ENCODE measurements around the gene FFAR2.
A peak's percentile ranks its signal among the peaks of the same experiment; 100 is the strongest.
"Not testable (repeated sequence)": the region's sequence is repeated elsewhere in the genome, so short reads cannot be mapped to it uniquely, and the experiment has no call there.

FFAR2 gene

DNA sequence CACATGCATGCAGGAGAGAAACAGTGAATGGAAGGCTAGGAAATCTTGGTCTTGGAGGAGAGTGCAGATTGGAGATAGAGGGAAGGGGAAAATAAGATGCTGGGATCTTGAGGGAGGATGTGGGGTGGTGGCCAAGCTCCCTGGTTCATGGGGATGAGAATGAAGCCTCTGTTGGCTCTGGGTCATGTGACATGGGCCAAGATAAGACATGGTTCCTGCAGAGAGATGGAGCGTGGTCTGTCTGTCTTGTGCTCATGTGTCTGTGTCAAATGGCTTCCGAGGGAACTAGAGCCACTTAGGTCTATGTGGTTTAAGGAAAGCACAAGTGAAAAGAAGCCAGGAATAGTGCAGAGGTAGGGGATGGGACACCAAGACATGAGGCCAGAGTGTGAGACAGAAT is 30.8 kb upstream of the FFAR2 start:
- Mint-ChIP-seq H3K27me3 (peaks cover 4% of the 10 kb centered on the region), H3K4me3 (no peak overlapping the region), H3K4me1 (ENCODE audit: low read depth) (no peaks in the 10 kb centered on the region)

DNA sequence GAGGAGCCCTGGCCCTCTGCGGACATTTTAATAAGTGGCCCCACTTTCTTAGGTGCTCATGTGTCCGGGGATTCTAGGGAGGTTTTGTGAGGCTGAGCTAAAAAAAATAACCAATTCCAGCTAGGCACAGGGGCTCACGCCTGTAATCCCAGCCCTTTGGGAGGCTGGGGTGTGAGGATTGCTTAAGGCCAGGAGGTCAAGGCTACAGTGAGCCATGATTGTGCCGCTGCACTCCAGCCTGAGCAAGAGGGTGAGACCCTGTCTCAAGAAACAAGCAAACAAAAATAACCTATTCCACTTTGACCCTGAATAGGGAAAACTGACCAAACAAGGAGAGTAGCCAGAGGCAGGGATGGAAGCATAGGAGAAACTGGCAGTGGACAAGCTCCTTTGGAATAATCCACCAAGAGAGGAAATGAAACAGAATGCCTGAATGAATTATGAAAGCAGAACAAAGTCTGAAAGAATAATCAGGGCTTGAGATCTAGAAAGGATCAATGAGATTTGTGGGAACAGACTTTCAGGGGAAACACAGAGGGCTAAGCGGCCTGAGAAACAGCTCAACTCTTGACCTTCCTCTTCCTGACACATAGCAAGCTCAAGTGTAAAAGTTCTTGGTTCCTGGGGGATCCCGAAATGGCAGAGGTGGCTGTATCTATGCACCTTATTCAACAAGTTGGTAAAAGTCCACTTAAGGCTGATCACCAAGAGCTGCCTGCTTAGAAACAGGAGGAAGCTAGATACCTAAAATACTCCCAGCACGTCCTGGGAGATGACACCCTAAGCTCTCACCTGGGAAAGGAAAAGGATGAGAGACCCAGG is 30.1 kb upstream of the FFAR2 start:
- H3K27ac Mint-ChIP-seq = no peak overlapping the region
- H3K36me3 Mint-ChIP-seq = no peaks in the 10 kb centered on the region

More for the DNA sequence above, 30.8 kb upstream of the FFAR2 start:
- H3K36me3 Mint-ChIP-seq = no peaks in the 10 kb centered on the region
- no peaks in the 10 kb centered on the region for H3K9me3 Mint-ChIP-seq (ENCODE audit: low read depth)
- no peak overlapping the region for H3K27ac Mint-ChIP-seq

DNA sequence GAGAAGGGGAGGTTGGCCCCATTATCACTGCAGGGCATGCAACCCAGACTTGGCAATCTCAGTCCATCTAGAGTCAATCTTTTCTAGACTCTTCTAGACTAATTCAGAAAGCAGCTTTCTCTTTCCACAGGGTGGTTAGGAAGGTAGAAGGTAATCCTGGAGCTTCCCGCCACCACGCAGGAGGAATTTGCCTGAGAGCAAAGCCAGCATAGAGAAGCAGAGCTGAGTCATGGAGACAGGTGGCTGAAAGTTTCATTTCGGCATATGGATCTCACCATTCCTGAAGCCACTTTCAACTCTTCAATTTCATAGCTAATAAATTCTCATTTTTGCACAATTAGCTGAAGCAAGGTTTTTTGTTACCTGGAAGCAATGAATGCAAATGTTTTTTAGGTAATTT is 29.0 kb upstream of the FFAR2 start:
- Mint-ChIP-seq H3K36me3 (no peaks in the 10 kb centered on the region), H3K27ac (no peak overlapping the region), H3K27me3 (peaks cover 4% of the 10 kb centered on the region), H3K9me3 (ENCODE audit: low read depth) (no peaks in the 10 kb centered on the region), H3K4me1 (ENCODE audit: low read depth) (no peaks in the 10 kb centered on the region), H3K4me3 (no peak overlapping the region)

More for the DNA sequence above, 30.1 kb upstream of the FFAR2 start:
- peaks cover 4% of the 10 kb centered on the region for H3K27me3 Mint-ChIP-seq
- H3K4me3 Mint-ChIP-seq = no peak overlapping the region
- H3K4me1 Mint-ChIP-seq (ENCODE audit: low read depth) = no peaks in the 10 kb centered on the region
- H3K9me3 Mint-ChIP-seq (ENCODE audit: low read depth) = no peaks in the 10 kb centered on the region

DNA sequence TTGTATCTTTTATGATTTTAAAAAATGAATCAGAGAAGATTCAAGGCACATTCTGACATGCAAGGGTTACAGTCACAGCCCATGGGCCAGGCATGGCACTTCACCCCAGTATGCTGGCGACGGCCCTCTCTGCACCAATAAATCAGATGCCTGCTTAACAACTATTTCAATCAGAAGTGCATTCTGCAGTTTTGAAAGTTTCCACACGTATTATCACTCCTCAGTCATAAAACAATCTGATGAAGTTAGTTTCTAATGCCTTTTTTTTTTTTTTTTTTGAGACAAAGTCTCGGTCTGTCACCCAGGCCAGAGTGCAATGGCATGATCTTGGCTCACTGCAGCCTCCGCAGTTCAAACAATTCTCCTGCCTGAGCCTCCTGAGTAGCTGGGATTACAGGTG is 28.3 kb upstream of the FFAR2 start:
- no peaks in the 10 kb centered on the region for H3K9me3 Mint-ChIP-seq (ENCODE audit: low read depth)

GRCh38 chr19:35421362-35421761 is 26.7 kb upstream of the FFAR2 start:
- Mint-ChIP-seq H3K27ac (no peak overlapping the region), H3K4me3 (no peak overlapping the region), H3K9me3 (ENCODE audit: low read depth) (no peaks in the 10 kb centered on the region), H3K4me1 (ENCODE audit: low read depth) (no peaks in the 10 kb centered on the region), H3K27me3 (no peaks in the 10 kb centered on the region), H3K36me3 (no peaks in the 10 kb centered on the region)

More for the DNA sequence above, 28.3 kb upstream of the FFAR2 start:
- Mint-ChIP-seq H3K36me3 (no peaks in the 10 kb centered on the region), H3K4me3 (no peak overlapping the region), H3K4me1 (ENCODE audit: low read depth) (no peaks in the 10 kb centered on the region), H3K27me3 (peaks cover 4% of the 10 kb centered on the region), H3K27ac (no peak overlapping the region)

DNA sequence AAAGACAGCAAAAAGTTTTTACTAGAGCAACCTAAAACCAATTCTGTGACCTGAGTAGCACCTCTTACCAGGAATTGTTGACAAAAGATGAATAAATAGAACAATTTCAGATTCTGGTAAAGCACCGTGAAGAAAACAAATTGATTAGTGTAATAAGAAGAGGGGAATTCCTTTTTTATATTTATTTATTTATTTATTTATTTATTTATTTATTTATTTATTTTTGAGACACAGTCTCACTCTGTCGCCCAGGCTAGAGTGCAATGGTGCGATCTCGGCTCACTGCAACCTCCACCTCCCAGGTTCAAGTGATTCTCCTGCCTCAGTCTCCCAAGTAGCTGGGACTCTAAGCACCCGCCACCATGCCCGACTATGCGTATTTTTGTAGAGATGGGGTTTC is 24.7 kb upstream of the FFAR2 start:
- not testable (repeated sequence) for H3K36me3 Mint-ChIP-seq; H3K9me3 Mint-ChIP-seq (ENCODE audit: low read depth); H3K27me3 Mint-ChIP-seq; H3K4me3 Mint-ChIP-seq; H3K27ac Mint-ChIP-seq; H3K4me1 Mint-ChIP-seq (ENCODE audit: low read depth)

GRCh38 chr19:35425682-35426081 is 22.4 kb upstream of the FFAR2 start:
- Mint-ChIP-seq H3K4me3 (no peak overlapping the region), H3K9me3 (ENCODE audit: low read depth) (peaks cover 3% of the 10 kb centered on the region), H3K4me1 (ENCODE audit: low read depth) (peaks cover 1% of the 10 kb centered on the region), H3K27me3 (no peaks in the 10 kb centered on the region), H3K36me3 (no peaks in the 10 kb centered on the region), H3K27ac (no peak overlapping the region)

DNA sequence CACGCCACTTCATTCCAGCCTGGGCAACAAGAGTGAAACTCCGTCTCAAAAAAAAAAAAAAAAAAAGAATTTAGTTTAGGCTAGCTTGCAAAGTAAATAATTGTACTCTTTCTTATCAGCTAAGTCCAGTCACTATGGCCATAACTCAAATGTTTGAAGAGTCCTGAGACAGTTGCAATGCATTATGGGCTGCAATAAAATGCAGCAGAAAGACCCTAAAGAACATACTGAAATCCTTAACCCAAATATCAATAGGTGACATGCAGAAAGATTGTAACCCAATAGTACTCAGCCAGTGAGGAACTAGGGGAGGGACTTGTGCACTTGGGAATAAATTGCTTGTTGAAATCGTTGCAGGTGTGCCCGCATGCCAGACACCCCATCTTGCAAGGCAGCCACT is 20.9 kb upstream of the FFAR2 start:
- Mint-ChIP-seq H3K9me3 (ENCODE audit: low read depth) (peaks cover 4% of the 10 kb centered on the region), H3K4me3 (no peak overlapping the region), H3K27ac (no peak overlapping the region), H3K36me3 (peaks cover 6% of the 10 kb centered on the region), H3K4me1 (ENCODE audit: low read depth) (peaks cover 3% of the 10 kb centered on the region), H3K27me3 (no peaks in the 10 kb centered on the region)

DNA sequence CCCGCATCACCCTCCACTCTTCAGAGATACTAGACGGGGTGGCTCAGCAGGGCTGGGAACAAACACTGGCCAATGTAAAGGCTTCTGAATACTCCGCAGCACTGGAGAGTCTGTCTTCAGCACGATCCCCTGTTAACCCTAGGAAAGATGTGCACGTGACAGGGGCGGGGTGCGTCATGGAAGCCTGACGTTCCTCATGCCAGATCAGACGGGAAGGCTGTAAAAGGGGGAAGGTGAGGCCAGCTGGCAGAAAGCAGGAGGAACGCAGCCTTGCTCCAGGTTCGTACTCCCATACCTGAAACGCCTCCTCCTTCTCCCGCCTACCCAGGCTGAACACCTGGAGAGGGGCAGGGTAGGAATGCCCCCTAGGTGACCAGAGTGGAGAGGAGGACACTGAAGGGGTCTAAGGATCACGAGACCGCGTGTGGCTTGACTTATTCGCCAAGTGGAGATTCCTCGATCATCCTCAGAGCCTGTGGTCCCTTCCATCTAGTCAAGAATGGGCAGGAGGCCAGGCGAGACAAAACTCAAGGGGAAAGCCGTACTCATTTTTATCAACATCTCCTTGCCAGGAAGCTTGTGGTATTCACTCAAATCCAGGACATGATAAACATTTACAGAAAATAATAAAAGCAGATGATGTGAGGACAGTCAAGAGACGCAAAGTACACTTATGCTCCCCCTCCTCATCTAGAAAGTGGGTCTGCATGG is 18.2 kb upstream of the FFAR2 start:
- H3K27me3 Mint-ChIP-seq = no peaks in the 10 kb centered on the region
- H3K4me3 Mint-ChIP-seq = no peak overlapping the region
- peaks cover 4% of the 10 kb centered on the region for H3K9me3 Mint-ChIP-seq (ENCODE audit: low read depth)
- no peak overlapping the region for H3K27ac Mint-ChIP-seq
- H3K36me3 Mint-ChIP-seq = peaks cover 8% of the 10 kb centered on the region
- peaks cover 3% of the 10 kb centered on the region for H3K4me1 Mint-ChIP-seq (ENCODE audit: low read depth)

DNA sequence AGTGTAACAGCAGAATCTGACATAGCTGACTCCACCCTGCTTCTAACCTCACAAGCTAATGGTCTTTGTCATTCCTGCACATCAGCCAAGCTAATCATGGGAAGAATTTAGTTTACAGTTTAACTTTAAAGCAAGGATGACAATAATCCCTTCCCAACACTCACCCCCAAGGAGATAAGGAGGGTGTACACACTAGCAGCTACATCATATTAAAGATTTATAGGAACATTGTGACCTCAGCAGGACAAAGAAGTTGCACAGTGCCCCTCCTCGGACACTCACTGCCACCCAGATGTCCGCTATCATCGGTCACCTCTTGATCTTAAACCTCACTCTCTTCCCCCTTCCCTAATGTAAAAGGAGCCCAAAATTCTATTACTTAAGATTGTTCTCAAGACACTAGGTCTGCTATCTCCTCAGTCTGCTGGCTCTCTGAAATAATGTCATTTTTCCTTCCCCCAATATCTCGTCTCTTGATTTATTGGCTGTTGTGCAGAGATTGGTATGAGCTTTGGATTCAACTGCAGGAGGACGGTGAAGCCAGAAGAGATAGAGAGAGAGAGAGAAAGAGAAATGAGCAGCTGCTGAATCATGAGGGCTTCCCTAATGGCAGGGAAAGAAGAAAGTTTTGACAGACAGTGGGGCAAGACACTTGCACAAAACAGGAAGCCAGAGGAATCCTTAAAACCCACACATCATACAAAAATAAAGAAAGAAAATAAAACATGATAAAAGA is 17.5 kb upstream of the FFAR2 start:
- no peak overlapping the region for H3K27ac Mint-ChIP-seq
- peaks cover 3% of the 10 kb centered on the region for H3K4me1 Mint-ChIP-seq (ENCODE audit: low read depth)
- H3K27me3 Mint-ChIP-seq = no peaks in the 10 kb centered on the region
- no peak overlapping the region for H3K4me3 Mint-ChIP-seq
- H3K36me3 Mint-ChIP-seq = peaks cover 8% of the 10 kb centered on the region
- peaks cover 4% of the 10 kb centered on the region for H3K9me3 Mint-ChIP-seq (ENCODE audit: low read depth)

DNA sequence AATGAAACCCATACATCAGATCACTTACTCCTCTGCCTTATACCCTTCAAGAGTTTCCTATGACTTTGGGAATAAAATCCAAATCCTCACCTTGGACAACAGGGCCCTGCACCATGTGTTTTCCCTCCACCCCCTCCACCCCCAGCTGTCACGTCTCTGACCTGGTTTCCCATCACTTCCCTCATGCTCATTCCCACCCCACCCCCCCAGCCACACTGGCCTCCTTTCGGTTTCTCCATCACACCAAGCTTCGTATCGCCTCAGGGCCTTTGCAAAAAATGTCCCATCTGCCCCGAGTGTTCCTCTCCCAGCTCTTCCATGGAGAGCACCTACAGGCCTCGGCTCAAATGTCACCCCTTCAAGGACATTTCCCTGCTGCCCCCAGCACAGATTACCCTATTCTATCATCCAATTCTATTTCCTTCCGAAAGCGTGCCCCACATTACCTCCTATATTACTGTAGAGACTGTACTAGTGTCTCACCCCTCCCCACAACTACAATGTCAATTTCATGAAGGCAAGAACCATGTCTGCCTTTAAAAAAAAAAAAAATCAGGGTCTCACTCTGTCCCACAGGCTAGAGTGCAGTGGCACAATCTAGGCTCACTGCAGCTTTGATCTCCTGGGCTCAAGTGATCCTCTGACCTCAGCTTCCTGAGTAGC is 16.8 kb upstream of the FFAR2 start:
- H3K36me3 Mint-ChIP-seq = peaks cover 8% of the 10 kb centered on the region
- peaks cover 4% of the 10 kb centered on the region for H3K9me3 Mint-ChIP-seq (ENCODE audit: low read depth)
- no peak overlapping the region for H3K4me3 Mint-ChIP-seq

GRCh38 chr19:35432911-35433310 is 15.1 kb upstream of the FFAR2 start:
- peaks cover 9% of the 10 kb centered on the region for H3K27me3 Mint-ChIP-seq
- peaks cover 4% of the 10 kb centered on the region for H3K9me3 Mint-ChIP-seq (ENCODE audit: low read depth)
- peaks cover 8% of the 10 kb centered on the region for H3K36me3 Mint-ChIP-seq
- no peak overlapping the region for H3K27ac Mint-ChIP-seq
- H3K4me3 Mint-ChIP-seq = no peak overlapping the region
- peaks cover 19% of the 10 kb centered on the region for H3K4me1 Mint-ChIP-seq (ENCODE audit: low read depth)

More for the DNA sequence above, 16.8 kb upstream of the FFAR2 start:
- H3K27ac Mint-ChIP-seq = no peak overlapping the region
- H3K27me3 Mint-ChIP-seq = peaks cover 4% of the 10 kb centered on the region
- peaks cover 8% of the 10 kb centered on the region for H3K4me1 Mint-ChIP-seq (ENCODE audit: low read depth)

GRCh38 chr19:35433448-35433847 is 14.6 kb upstream of the FFAR2 start:
- H3K27me3 Mint-ChIP-seq = peaks cover 9% of the 10 kb centered on the region
- H3K4me3 Mint-ChIP-seq = no peak overlapping the region
- H3K4me1 Mint-ChIP-seq (ENCODE audit: low read depth) = peaks cover 19% of the 10 kb centered on the region
- H3K36me3 Mint-ChIP-seq = peaks cover 8% of the 10 kb centered on the region
- peaks cover 4% of the 10 kb centered on the region for H3K9me3 Mint-ChIP-seq (ENCODE audit: low read depth)
- H3K27ac Mint-ChIP-seq = no peak overlapping the region

GRCh38 chr19:35435896-35436295 is 12.2 kb upstream of the FFAR2 start:
- Mint-ChIP-seq H3K27me3 (peaks cover 9% of the 10 kb centered on the region), H3K4me3 (peak overlapping the region; percentile 50), H3K9me3 (ENCODE audit: low read depth) (no peaks in the 10 kb centered on the region), H3K36me3 (peaks cover 8% of the 10 kb centered on the region), H3K27ac (peak overlapping the region; percentile 46), H3K4me1 (ENCODE audit: low read depth) (peaks cover 16% of the 10 kb centered on the region)
